ENCODE data around the gene ZNF22.

Gene ZNF22

GRCh38 chr10:44976352-44977198, 24.1 kb upstream of the ZNF22 start:
- H3K4me3 ChIP-seq (ENCODE audit: low read depth, low read length) = no peak overlapping the region

GRCh38 chr10:44977287-44978212, 23.2 kb upstream of the ZNF22 start:
- no peak overlapping the region for H3K4me3 ChIP-seq (ENCODE audit: low read depth, low read length)

- no peak overlapping the region for H3K4me3 ChIP-seq (ENCODE audit: low read depth, low read length)
These were observed 22.5 kb upstream of the ZNF22 start for GRCh38 chr10:44978213-44978569.

- H3K4me3 ChIP-seq (ENCODE audit: low read depth, low read length) = no peak within 1 kb of the TSS
These were observed 22.0 kb upstream of the ZNF22 start, which contains the start of gene DEPP1 for GRCh38 chr10:44978570-44979280. DEPP1 (minus strand) TSS chr10:44978809; CDS start chr10:44978030, 779 bp downstream.

- H3K4me3 ChIP-seq (ENCODE audit: low read depth, low read length) = no peak overlapping the region
These were observed 21.2 kb upstream of the ZNF22 start for GRCh38 chr10:44979281-44980191.

DNA sequence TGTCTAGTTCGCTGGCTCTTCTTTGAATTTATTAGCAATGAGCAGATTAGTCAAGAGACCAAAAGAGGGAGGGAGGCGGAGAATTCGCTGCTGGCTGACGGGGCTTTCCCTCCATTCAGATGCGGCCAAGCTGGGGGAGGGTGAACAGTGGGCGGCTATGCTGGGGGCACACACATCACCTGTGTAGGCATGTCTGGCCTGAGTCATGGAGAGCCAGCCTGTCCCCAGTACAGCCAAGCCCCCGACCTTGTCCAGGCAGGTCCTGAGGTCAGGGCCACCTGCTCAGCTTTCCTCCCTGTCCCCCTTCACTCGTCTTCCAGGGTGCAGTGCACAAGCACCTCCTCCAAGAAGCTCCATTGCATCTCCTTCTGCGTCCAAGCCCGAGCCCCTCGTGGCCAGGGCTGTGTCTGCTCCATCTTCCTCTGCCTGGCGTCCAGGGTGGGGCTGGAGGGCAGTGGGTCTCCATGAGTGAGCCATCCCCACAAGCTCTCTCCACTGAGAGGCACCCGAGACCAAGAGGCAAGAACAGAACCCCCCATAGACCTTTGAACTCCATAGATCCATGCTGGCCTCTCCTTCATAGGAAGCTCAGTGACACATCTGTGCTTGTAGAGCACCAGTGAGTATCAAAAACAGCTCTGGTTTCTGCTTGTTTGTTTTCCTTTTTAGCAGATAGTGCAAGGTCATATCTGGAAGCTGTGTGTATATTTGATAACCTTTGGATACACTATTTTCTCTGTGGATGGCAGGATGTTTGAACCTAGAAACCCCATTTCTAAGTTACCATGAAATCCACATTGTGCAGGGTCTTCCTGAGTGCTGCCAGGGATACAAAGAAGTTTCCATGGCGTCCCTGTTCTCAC, 20.2 kb upstream of the ZNF22 start:
- no peak overlapping the region for H3K4me3 ChIP-seq (ENCODE audit: low read depth, low read length)

DNA sequence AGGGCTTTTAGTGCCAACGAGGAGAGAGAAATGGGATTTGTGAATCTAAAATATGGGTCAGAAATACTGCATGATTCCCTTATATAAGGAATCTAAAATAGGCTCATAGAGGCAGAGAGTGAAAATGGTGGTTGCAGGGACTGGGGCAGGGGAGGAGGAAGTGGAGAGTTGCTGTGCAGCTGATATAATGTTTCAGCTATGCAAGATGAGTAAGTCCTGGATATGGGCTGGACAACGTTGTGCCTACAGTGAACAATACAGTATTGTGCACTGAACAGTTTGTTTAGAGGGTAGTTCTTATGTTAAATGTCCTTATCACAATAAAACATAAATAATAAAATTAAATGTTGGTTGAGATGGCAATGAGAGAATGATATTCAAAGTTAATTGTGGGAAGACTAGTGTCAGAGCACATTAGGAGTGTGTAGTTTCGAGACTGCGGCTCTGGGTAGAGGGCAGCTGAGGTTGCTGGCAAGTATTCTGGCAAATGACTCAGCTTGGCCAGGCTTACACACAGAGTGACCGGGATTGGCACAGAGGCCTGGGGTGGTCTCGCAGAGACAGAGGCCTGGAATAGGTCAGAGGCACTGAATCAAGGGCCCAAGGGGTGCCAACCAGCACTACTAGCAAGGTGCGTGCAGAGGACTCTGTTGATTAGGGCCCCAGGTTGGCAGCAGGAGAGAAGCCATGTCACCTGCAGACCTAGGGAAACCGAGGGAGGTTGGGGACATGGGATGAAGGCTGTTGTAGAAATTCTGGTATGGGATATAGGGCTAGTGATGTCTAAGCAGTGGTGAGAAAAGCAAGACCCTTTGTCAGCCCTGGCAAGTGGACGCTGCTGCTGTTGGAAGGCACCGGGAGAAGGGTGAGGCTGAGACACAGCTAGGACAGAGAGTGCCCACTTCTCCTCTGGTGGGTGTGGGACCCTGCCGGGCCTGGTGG, 19.3 kb upstream of the ZNF22 start:
- H3K4me3 ChIP-seq (ENCODE audit: low read depth, low read length) = no peak overlapping the region

DNA sequence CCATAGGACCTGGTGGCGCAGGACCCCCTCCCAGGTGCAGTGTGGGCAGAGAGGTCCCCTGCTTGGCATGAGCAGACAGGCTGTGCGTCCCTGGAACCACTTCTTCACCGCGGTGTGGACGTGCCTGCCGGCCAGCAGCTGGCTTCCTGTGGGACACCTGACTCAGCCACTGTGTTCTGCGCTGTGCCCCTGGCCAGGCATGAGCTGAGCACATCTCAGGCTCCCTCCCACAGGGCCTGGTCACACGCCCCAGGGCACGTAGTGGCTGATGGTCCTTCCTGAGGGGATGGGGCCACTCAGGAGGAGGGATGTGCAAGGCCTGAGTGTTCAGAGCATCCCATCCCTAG, 18.6 kb upstream of the ZNF22 start:
- H3K4me3 ChIP-seq (ENCODE audit: low read depth, low read length) = no peak overlapping the region

- H3K4me3 ChIP-seq (ENCODE audit: low read depth, low read length) = no peak overlapping the region
These were observed 18.2 kb upstream of the ZNF22 start for GRCh38 chr10:44982496-44982895.

DNA sequence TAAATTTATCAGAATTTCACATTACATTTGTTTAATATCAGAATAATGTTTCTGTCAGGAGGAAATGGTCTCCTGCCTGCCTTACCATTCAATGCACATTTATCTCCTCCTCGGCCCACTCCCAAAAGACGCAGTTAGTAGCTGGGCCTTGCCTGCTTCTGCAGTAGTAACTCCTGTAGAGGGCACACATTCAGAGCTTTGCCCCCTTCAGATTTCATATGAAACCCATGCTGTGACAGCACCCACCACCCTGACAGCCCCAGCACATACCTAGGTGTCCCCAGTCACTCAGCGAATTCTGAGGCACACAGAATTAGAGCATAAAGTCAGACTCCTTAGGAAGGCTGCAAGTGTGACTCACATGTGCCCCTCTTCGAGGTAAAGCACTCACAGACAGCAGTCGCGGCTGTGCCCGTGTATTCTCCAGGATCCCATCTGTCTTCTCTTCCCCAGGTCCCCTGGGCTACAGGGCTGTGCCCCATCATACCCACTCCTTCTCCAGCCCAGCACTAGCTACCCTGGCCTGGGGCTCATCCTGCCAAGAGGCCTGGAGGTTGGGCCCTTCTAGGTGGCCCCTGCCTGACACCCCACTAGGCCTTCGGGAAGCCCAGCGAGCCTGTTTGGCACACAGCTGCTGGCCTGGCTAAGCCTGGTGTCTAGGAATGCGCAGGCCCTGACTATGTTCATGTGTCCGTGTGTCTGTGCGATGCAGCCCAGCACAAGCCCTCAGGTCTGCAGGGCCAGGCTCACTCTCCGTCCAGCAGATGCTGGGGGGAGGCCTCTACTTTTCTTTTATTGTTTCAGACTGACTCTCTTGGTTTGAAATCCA, 17.4 kb upstream of the ZNF22 start:
- no peak overlapping the region for H3K4me3 ChIP-seq (ENCODE audit: low read depth, low read length)

DNA sequence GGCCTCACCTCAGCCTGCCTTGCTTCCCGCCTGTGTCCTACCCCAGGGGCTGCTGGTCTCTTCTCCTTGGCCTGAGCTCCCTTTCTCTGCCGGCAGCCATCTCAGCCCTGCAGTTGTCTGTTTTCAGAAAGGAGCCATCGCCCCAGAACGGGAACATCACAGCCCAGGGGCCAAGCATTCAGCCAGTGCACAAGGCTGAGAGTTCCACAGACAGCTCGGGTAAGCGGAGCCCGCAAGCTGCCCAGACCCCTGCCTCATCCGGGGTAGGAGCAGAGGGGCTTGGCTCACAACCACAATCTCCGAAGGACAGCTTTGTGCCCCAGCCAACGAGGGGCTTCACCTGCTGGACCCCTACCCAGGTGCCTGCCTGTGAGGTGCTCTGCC, 16.8 kb upstream of the ZNF22 start:
- H3K4me3 ChIP-seq (ENCODE audit: low read depth, low read length) = no peak overlapping the region

- H3K4me3 ChIP-seq (ENCODE audit: low read depth, low read length) = no peak overlapping the region
These were observed 16.0 kb upstream of the ZNF22 start for GRCh38 chr10:44984671-44985101.

DNA sequence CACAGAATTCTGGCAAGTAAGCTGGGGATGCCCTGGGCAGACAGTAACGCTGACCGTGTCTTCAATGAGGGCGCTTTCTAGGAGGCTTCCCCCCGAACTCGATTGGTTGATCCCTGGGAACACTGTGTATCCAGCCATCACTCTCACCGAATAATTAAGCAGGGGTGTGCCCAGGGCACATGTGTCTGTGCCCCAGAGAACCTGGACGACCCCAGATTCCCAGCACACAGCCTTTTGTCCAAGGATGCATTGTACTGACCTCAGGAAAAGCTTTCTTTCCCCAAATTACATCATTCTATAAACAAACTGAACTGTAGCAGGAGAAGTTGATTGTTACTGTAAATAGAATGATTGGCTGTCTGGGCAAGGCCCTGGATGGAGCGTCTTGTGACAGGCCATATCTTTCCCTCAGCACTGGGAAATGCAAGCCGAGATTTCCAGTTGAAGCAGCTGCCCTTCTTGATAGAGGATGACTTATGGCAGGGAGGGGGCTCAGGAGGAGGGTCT, 15.5 kb upstream of the ZNF22 start:
- H3K4me3 ChIP-seq (ENCODE audit: low read depth, low read length) = no peak overlapping the region

GRCh38 chr10:44986179-44986578, 14.5 kb upstream of the ZNF22 start:
- H3K4me3 ChIP-seq (ENCODE audit: low read depth, low read length) = no peak overlapping the region

DNA sequence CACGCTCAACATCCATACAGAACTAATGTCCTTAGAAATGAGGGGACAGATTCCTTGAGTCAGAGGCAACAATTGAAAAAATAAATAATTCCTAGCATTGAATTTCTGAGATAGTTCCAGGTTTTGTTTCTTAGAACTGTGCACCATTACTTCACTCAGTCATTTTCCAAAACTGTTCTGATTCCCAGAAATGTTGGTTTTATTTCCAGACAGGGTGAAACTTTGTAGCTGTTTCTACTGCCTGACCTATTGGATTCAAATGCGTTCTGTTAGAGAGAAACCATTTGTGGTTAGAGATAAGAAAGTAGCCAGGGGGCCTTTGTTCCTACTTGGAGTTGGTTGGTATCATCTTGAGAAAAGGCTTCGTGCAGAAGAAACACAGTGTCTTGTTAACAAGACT, 14.1 kb upstream of the ZNF22 start:
- no peak overlapping the region for H3K4me3 ChIP-seq (ENCODE audit: low read depth, low read length)

GRCh38 chr10:44988957-44989585, 11.7 kb upstream of the ZNF22 start:
- no peak overlapping the region for H3K4me3 ChIP-seq (ENCODE audit: low read depth, low read length)
